ENCODE results near the gene IL22RA2. TPM values are rescaled to one million over a fixed set of nuclear protein-coding genes. Genes with fewer than 3 reads are reported as not detected.

IL22RA2 gene
- polyA plus RNA-seq, 1 of the 3 experiments (the other 2 are of a cell fraction), result not detected

DNA sequence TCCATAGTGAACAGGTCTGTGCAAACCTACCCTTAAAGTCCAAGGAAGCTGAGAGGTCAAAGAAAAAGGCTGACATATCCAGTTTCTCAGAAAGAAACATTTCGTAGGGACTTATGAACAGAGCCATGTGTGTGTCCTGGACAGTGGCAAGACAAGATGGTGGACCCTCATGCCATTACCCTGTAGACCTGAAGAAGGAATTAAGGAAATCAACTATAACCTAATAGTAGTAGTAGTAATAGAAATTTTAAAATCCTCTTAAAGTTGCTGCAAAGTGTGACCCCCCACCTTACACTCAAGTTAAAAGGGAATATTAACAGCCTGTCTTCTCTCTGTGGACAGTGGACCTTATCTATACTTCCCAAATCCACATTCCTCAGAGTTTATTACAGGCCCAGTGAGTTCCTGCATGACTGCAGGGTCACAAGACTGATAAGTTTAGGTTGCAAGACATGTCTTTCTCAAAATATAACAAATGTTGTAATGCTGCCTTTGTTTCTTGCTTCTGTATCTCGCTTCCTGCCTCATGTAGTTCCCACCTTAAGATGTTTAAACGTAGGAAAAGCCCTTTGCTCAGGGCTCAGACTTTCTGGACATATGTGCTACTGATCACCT lies 10.6 kb downstream of the IL22RA2 start:
- Histone ChIP-seq H3K4me1 (ENCODE audit: control insufficient read depth in 1 of 2, insufficient read depth in 2 of 2, low read depth in 1 of 2, low read length in 1 of 2) (no peaks in the 10 kb centered on the region), H4K20me1 (ENCODE audit: insufficient read depth) (no peaks in the 10 kb centered on the region), H3K9me2 (no peaks in the 10 kb centered on the region), H3K9ac (no peak overlapping the region), H3K27ac (ENCODE audit: low read depth in 2 of 2, low read length in 1 of 2) (no peak overlapping the region), H3F3A (replicated peaks; ENCODE audit: insufficient read depth) (no peaks in the 10 kb centered on the region), H3K27me3 (ENCODE audit: insufficient read depth) (no peaks in the 10 kb centered on the region), H2AFZ (ENCODE audit: low read depth) (no peak overlapping the region), H3K4me3 (ENCODE audit: low read depth in 2 of 2, low read length in 1 of 2) (no peak overlapping the region), H3K4me2 (no peak overlapping the region), H3K36me3 (replicated peaks in 1 of 2; ENCODE audit: control insufficient read depth in 1 of 2, insufficient read depth in 2 of 2, low read length in 1 of 2) (no peaks in the 10 kb centered on the region), H3K9me3 (no peaks in the 10 kb centered on the region), H3K79me2 (ENCODE audit: insufficient read depth) (no peaks in the 10 kb centered on the region)
- DNase-seq, result no peak
- ChIA-PET POLR2A (no interaction called here), CTCF (no interaction called here)
- TF ChIP-seq RFX5 (IDR thresholded peaks at IDR 0.05; ENCODE audit: low read length) (no peak), GATA2 (CRISPR knock-in tag; IDR thresholded peaks at IDR 0.05) (no peak), RCOR1 (IDR thresholded peaks at IDR 0.05; ENCODE audit: low read length) (no peak), SMC3 (IDR thresholded peaks at IDR 0.05; ENCODE audit: low read depth, low read length) (no peak)
- TF ChIP-seq, protein P1, sequence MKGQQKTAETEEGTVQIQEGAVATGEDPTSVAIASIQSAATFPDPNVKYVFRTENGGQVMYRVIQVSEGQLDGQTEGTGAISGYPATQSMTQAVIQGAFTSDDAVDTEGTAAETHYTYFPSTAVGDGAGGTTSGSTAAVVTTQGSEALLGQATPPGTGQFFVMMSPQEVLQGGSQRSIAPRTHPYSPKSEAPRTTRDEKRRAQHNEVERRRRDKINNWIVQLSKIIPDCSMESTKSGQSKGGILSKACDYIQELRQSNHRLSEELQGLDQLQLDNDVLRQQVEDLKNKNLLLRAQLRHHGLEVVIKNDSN (IDR thresholded peaks at IDR 0.05; ENCODE audit: borderline replicate concordance, low read depth), result no peak
- TF ChIP-seq, protein P2, sequence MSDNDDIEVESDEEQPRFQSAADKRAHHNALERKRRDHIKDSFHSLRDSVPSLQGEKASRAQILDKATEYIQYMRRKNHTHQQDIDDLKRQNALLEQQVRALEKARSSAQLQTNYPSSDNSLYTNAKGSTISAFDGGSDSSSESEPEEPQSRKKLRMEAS (IDR thresholded peaks at IDR 0.05; ENCODE audit: low read depth), result no peak
- 17% methylated on average over 3 of the region's 3 CpGs for WGBS (ENCODE audit: low lambda C conversion rate)

DNA sequence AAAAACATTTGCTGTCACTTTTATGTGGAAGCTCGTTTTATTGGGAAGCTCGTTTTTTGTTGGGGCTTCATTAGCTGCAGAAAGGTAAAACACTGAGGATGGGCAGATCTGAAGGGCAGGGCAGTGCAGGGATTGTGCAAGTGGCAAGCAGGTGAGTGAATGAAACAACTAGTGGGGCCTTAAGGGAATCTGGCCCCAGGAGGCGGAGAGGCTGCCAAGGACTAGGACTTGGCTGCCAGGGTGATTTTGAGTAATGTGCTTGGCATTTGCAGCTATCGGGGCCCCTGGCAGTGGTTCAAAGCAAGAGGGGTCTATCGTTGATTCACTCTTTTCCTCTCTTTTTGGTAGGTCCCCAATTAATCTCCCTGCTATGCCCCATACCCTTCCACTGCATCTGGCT lies 11.5 kb downstream of the IL22RA2 start:
- Histone ChIP-seq H3K9me3 (no peaks in the 10 kb centered on the region), H3K4me2 (no peak overlapping the region), H3F3A (replicated peaks; ENCODE audit: insufficient read depth) (no peaks in the 10 kb centered on the region), H3K9me2 (no peaks in the 10 kb centered on the region), H3K9ac (no peak overlapping the region), H3K27ac (ENCODE audit: low read depth in 2 of 2, low read length in 1 of 2) (no peak overlapping the region), H3K79me2 (ENCODE audit: insufficient read depth) (no peaks in the 10 kb centered on the region), H3K27me3 (ENCODE audit: insufficient read depth) (no peaks in the 10 kb centered on the region), H3K4me3 (ENCODE audit: low read depth in 2 of 2, low read length in 1 of 2) (no peak overlapping the region), H3K4me1 (ENCODE audit: control insufficient read depth in 1 of 2, insufficient read depth in 2 of 2, low read depth in 1 of 2, low read length in 1 of 2) (no peaks in the 10 kb centered on the region), H4K20me1 (ENCODE audit: insufficient read depth) (no peaks in the 10 kb centered on the region), H3K36me3 (replicated peaks in 1 of 2; ENCODE audit: control insufficient read depth in 1 of 2, insufficient read depth in 2 of 2, low read length in 1 of 2) (no peaks in the 10 kb centered on the region), H2AFZ (ENCODE audit: low read depth) (no peak overlapping the region)
- WGBS (ENCODE audit: low lambda C conversion rate), result 7% methylated on average over 3 of the region's 5 CpGs
- TF ChIP-seq FOXM1 (IDR thresholded peaks at IDR 0.05; ENCODE audit: low read depth) (no peak), FOXJ3 (CRISPR knock-in tag; IDR thresholded peaks at IDR 0.05) (no peak), RFX5 (IDR thresholded peaks at IDR 0.05; ENCODE audit: low read length) (no peak), CHD2 (IDR thresholded peaks at IDR 0.05; ENCODE audit: low read length, partially characterized antibody) (no peak), NFIC (IDR thresholded peaks at IDR 0.05; ENCODE audit: borderline replicate concordance) (no peak), GABPA (IDR thresholded peaks at IDR 0.05; ENCODE audit: low read depth) (no peak), EZH2phosphoT487 (IDR thresholded peaks at IDR 0.05; ENCODE audit: borderline replicate concordance, low read depth) (no peak), POLR2AphosphoS5 (IDR thresholded peaks at IDR 0.05; ENCODE audit: low read depth, low read length) (no peak), NRF1 (IDR thresholded peaks at IDR 0.05; ENCODE audit: low read depth, low read length) (no peak), MXI1 (IDR thresholded peaks at IDR 0.05; ENCODE audit: low read depth, low read length) (no peak)
- TF ChIP-seq, protein P3, sequence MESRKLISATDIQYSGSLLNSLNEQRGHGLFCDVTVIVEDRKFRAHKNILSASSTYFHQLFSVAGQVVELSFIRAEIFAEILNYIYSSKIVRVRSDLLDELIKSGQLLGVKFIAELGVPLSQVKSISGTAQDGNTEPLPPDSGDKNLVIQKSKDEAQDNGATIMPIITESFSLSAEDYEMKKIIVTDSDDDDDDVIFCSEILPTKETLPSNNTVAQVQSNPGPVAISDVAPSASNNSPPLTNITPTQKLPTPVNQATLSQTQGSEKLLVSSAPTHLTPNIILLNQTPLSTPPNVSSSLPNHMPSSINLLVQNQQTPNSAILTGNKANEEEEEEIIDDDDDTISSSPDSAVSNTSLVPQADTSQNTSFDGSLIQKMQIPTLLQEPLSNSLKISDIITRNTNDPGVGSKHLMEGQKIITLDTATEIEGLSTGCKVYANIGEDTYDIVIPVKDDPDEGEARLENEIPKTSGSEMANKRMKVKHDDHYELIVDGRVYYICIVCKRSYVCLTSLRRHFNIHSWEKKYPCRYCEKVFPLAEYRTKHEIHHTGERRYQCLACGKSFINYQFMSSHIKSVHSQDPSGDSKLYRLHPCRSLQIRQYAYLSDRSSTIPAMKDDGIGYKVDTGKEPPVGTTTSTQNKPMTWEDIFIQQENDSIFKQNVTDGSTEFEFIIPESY (IDR thresholded peaks at IDR 0.05; ENCODE audit: borderline replicate concordance, low read depth), result no peak
- TF ChIP-seq, protein P4, sequence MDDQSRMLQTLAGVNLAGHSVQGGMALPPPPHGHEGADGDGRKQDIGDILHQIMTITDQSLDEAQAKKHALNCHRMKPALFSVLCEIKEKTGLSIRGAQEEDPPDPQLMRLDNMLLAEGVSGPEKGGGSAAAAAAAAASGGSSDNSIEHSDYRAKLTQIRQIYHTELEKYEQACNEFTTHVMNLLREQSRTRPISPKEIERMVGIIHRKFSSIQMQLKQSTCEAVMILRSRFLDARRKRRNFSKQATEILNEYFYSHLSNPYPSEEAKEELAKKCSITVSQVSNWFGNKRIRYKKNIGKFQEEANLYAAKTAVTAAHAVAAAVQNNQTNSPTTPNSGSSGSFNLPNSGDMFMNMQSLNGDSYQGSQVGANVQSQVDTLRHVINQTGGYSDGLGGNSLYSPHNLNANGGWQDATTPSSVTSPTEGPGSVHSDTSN (IDR thresholded peaks at IDR 0.05), result no peak
- TF ChIP-seq, protein P5, sequence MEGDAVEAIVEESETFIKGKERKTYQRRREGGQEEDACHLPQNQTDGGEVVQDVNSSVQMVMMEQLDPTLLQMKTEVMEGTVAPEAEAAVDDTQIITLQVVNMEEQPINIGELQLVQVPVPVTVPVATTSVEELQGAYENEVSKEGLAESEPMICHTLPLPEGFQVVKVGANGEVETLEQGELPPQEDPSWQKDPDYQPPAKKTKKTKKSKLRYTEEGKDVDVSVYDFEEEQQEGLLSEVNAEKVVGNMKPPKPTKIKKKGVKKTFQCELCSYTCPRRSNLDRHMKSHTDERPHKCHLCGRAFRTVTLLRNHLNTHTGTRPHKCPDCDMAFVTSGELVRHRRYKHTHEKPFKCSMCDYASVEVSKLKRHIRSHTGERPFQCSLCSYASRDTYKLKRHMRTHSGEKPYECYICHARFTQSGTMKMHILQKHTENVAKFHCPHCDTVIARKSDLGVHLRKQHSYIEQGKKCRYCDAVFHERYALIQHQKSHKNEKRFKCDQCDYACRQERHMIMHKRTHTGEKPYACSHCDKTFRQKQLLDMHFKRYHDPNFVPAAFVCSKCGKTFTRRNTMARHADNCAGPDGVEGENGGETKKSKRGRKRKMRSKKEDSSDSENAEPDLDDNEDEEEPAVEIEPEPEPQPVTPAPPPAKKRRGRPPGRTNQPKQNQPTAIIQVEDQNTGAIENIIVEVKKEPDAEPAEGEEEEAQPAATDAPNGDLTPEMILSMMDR (IDR thresholded peaks at IDR 0.05), result no peak
- POLR2A ChIA-PET, result no interaction called here
- CTCF ChIA-PET, result interaction anchor here (0.8 to 1.0 kb wide), 2 partner anchors 14 to 67 kb away, joined by 3 read pairs; no protein-coding TSS in a partner anchor
- DNase-seq, result no peak
